Measurements from ENCODE around the gene RABGAP1L.
"Not testable (repeated sequence)": the region's sequence is repeated elsewhere in the genome, so short reads cannot be mapped to it uniquely, and the experiment has no call there.

DNA sequence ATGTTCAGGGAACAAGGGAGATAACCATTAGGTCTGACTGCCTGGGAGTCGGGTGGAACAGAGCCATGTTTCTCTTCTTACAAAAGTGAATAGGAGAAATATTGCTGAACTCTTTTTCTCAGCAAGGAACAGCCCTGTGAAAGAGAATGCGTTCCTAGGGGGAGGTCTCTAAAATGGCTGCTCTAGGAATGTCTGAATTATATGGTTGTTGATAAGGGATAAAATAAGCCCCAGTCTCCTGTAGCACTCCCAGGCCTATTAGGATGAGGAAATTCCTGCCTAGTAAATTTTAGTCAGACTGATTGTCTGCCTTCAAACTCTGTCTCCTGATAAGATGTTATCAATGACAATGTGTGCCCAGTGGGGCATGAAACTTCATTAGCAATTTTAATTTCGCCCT is 161.6 kb downstream of the RABGAP1L start:
- TF ChIP-seq POLR2AphosphoS5, EP300, POLR2A (IDR thresholded peaks at IDR 0.05): not testable (repeated sequence)
- TF ChIP-seq, protein P1, sequence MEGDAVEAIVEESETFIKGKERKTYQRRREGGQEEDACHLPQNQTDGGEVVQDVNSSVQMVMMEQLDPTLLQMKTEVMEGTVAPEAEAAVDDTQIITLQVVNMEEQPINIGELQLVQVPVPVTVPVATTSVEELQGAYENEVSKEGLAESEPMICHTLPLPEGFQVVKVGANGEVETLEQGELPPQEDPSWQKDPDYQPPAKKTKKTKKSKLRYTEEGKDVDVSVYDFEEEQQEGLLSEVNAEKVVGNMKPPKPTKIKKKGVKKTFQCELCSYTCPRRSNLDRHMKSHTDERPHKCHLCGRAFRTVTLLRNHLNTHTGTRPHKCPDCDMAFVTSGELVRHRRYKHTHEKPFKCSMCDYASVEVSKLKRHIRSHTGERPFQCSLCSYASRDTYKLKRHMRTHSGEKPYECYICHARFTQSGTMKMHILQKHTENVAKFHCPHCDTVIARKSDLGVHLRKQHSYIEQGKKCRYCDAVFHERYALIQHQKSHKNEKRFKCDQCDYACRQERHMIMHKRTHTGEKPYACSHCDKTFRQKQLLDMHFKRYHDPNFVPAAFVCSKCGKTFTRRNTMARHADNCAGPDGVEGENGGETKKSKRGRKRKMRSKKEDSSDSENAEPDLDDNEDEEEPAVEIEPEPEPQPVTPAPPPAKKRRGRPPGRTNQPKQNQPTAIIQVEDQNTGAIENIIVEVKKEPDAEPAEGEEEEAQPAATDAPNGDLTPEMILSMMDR (IDR thresholded peaks at IDR 0.05) = not testable (repeated sequence)

Data from gastroesophageal sphincter (tissue), 3 donors.